Hepatic stellate cell (primary cell): ENCODE results near the gene KCNAB2.
"Not testable (repeated sequence)": the region's sequence is repeated elsewhere in the genome, so short reads cannot be mapped to it uniquely, and the experiment has no call there.

Experiments
- DNase-seq: peaks from one replicate; pipeline ENCODE4 v3.0.0; 2011; ENCODE audit warnings: low spot score

Gene KCNAB2

DNA sequence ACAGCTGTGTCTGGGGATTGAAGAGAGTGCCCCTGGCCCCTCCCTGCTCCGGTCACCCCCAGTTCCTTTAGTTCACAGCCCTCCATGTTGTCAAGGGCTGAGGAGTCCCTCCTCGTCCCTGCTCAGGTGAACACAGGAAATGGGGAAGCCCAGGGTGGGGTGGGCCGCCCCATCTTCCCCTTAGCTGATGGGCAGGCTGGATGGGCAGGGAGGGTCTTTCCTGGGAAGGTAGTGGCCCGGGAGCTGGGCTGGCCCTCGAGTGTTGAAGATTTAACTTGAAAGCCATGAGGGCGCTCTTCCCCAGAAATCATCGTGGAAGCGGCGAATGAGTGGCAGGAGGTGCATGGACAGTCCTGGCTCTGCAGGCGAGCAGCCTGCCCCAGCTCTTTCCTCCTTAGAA, 35.1 kb upstream of the KCNAB2 start:
- DNase-seq, result no peak

DNA sequence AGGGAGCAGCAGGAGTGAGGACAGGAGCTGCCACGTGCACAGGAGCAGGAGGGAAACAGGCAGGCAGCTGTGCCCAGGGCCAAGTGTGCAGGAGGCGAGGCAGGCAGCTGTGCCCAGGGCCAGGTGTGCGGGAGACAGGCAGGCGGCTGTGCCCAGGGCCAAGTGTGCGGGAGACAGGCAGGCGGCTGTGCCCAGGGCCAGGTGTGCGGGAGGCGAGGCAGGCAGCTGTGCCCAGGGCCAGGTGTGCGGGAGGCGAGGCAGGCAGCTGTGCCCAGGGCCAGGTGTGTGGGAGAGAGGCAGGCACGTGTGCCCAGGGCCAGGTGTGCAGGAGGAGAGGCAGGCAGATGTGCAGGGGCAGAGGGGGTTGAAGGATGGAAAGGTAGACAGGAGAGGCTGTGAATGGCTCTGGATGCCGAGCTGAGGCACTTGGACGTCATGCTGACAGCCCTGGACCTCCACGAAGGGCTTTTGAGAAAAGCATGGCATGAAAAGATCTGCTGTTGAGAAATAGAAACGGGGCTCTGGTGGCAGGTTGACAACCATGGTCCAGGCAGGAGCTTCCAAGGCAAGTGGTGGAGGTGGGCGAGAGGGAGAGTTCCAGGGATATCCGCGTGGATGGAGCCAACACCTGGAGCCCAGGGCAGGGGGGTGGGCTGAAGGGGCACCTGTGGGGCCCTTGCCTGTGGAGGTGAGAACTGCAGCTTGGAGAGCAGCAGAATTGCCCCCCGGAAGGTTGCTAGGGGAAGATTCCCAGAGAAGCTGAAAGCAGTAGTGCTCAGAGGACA, 34.3 kb upstream of the KCNAB2 start:
- no peak for DNase-seq

DNA sequence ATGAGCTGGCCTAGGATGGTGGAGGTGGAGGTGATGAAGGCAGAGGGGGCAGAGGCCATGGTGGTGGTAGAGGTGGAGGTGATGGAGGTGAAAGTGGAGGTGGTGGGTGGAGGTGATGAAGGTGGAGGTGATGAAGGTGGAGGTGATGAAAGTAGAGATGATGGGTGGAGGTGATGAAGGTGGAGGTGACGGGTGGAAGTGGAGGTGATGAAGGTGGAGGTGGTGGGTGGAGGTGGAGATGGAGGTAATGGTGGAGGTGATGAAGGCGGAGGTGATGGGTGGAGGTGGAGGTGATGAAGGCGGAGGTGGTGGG, 33.8 kb upstream of the KCNAB2 start:
- DNase-seq, result no peak

DNA sequence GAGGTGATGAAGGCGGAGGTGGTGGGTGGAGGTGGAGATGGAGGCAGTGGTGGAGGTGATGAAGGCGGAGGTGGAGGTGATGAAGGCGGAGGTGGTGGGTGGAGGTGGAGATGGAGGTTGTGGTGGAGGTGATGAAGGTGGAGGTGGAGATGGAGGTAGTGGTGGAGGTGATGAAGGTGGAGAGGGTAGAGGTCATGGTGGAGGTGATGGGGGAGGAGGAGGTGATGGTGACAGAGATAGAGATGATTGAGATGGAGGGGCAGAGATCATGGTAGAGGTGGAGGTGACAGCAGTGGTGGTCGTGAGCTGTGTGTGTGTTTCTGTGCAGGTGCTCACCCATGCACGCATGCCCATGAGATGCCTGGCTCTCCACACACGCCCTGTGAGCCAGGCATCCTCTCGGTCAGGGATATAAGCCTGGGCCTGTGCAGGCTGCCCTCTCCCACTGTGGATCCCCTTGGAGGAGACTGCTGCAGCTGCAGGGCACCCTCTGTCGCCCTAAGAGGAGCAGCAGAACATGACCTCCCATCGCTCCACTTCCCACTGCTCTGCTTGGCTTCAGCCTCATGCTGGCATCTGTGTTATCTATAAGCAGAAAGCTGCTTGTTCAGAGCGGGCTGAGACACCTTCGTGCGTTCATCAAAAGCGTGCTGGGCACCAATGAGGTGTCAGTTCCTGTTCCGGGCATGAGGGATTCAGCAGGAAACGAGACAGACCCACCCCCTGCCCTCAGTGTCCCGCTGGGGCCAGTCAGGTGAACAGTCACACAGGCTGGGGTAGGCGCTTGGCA, 33.0 kb upstream of the KCNAB2 start:
- no peak for DNase-seq

DNA sequence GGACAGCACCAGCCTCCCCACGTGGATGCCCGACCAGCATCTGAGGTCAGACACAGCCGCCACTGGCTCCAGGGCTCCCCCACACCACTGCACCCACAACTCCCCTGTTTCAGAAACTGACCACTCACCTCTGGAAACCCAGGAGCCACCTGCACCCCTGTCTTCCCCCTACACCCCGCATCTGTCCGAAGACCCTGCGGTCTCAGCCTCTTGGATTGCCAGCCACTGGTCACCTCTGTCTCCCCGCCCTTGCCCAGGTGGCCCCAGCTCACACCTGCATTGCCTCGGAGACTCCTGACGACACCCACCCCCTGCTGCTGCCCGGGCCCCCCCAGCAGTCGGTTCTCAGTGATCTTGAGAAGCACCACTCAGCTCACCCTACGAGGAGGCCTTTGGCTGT, 32.2 kb upstream of the KCNAB2 start:
- DNase-seq, result no peak

DNA sequence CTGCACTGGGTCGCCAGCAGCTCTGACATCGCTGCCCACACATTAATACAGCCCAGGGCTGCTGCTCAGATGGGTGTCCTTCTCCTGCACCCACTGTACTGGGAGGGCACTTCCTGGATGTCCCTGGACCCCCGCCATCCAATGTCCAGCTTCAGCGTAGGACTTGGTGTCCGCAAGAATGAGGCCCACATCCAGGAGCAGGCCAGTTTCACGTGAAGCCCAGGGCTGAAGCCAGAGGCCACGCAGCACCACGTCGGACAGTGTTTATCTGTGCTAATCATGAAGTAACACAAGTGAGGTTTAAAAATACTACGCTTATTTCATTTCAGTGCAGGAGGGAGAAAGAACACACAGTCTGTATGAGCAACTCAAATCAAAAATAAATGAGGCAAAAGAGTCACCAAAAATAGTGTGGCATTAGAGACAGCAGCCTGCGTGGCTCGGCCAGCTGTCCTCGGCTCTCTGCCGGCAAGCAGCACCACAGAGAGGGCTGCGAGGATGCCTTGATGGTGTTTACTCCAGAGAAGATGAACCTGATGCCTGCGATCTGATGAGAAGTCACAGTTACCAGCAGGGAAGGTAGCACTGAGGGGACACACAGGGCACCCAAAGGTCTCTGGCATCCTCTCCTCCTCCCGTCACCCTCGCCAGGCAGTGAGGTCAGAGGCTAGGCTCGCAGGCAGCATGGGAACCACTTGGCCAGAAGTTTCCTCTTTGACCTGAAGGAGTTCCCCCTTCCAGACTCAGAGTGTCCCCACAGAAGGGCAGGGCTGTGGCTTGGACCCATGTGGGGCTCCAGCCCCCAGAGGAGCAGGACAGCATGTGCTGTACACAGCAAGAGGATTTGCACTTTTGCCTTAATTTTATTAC, 31.3 kb upstream of the KCNAB2 start:
- no peak for DNase-seq

DNA sequence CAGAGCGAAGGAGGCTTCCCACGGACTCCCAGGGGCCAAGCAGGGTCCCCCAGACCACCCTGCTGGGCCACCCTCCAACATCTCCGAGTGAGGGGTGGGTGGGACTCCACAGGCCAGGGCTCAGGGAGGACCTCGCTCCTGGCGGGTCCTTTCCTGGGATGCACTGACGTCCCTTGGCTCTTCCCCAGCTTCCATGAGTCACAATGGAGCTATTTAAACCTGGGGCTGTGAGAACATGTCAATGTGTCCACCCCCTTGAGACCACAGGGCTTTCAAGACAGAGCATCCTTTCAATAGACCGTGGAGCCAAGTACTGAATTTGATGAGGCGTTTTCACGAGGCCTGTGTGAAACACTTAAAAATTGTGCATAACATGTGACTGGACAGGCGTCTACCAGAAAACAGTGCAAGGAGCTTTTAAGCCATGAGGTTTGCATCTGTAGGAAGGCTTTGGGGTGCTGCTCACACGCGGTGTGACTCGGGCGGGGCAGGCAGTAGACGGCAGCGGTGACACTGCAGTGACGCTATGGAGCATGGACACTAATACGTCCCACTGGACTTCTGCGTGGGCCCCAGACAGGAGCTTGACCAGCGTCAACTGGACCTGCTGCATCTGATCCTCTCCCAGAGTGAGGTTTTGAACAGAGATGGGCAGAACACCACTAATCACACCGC, 29.4 kb upstream of the KCNAB2 start:
- DNase-seq, result peak; percentile 64

DNA sequence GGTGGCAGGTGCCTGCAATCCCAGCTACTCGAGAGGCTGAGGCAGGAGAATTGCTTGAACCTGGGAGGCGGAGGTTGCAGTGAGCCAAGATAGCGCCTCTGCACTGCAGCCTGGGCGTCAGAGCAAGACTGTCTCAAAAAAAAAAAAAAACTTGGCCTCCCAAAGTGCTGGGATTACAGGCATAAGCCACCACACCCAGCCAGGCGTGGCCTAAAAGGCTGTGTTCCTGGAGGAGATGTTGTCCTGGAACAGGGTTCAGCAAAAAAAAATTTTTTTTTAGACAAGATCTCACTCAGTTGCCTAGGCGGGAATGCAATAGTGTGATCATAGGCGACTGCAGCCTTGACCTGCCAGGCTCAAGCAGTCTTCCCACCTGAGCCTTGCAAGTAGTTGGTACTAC, 28.0 kb upstream of the KCNAB2 start:
- DNase-seq, result not testable (repeated sequence)

DNA sequence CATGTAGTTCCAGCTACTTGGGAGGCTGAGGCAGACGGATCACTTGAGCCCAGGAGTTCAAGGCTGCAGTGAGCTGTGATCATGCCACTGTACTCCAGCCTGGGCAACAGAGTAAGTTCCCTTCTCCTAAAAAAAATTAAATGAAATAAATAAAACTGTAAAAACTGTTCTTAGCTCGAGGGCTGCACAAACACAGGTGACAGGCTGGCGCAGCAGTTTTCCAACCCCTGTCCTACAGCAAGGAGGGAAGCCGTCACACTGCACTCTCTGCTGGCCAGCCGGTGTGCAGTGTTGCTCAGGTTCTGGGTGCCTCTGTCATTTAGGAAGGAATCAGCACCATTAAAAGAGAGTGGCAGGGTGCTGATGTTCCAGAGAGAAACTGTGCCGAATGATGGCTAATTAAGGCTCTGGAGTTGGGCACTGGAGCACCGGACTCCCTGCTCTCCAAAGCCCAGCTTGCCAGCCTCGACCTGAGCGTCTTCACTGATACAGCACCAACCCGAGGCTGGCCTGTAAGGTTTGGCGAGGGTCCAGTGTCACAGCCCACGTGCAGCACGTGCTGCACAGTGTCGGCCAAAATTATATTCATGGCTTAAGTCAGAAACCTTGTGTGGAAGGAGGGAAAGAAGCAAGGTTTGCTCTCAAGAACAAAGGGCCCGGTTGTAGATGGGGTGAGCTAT, 26.4 kb upstream of the KCNAB2 start:
- no peak for DNase-seq

DNA sequence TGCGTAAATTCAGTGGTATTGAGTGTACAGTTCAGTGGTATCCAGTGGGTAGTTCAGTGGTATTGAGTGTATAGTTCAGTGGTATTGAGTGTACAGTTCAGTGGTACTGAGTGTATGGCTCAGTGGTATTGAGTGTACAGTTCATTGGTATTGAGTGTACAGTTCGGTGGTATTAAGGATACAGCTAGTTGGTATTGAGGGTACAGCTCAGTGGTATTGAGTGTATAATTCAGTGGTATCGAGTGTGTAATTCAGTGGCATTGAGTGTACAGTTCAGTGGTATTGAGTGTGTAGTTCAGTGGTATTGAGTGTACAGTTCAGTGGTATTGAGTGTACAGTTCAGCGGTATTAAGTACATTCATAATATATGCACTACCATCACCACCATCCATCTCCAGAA, 23.5 kb upstream of the KCNAB2 start:
- DNase-seq, result no peak

DNA sequence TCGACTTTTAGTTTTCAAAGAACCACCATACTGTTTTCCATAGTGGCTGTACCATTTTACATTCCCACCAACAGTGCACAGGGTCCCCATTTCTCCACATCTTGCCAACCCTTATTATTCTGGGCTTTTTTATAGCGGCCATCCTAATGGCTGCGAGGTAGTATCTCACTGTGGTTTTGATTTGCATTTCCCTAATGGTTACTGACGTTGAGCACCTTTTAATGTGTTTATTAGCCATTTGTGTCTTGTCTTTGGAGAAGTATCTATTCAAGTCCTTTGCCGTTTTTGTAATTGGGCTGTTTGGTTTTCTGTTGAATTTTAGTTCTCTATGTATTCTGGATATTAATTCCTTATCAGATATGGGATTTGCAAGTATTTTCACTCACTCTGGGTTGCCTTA, 22.3 kb upstream of the KCNAB2 start:
- no peak for DNase-seq

DNA sequence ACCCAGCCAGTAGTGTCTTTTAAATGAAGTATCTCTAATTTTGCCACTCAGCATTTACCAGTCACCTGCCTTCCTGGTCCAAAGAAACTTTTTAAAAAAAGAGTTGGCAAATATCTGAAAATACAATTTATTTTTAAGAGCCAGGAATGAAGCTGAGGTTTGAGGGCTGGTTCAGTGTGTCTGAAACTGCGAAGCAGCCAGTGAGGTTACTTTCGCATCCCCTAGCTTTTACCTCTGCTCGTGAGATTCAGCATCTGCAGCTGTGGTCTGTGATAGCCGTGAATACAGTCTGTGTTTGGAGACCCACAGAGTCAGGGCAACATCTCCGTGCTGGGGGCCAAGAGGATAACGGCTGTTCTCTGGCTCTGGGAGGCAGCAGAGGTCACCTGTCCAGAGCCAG, 21.3 kb upstream of the KCNAB2 start:
- no peak for DNase-seq

DNA sequence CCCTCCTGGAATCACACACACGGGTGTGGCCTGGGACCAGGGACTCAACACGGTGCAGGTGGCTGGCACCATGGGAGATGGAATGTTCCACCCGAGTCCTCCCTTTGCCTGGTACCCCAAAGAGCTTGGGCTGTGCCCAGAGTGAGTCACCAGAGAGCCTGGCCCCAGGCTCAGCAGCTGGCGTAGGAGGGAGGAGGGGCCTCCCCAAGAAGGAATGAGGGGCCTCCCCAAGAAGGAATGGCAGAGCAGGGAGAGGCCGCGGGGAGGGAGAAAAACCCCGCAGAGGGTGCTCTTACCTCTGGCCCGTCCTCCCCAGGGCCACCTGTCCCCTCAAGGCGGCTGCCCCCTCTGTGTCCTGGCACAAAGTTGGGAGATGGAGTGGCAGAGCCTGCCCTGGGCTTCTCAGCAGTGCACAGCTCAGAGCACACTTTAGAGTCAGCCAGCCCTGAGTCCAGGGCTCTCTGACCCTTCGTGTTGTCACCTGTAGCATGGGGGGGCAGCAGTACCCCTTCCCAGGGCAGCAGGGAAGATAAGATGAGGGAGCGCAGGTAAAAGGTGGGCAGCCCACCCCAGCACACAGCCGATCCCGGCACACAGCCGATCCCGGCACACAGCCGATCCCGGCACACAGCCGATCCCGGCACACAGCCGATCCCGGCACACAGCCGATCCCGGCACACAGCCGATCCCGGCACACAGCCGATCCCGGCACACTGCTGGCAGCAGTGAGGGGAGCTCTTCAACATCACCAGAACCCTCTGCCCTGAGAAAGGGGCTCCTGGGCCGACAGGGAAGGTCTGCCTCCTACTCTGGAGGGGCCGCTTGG, 20.2 kb upstream of the KCNAB2 start:
- DNase-seq, result no peak

DNA sequence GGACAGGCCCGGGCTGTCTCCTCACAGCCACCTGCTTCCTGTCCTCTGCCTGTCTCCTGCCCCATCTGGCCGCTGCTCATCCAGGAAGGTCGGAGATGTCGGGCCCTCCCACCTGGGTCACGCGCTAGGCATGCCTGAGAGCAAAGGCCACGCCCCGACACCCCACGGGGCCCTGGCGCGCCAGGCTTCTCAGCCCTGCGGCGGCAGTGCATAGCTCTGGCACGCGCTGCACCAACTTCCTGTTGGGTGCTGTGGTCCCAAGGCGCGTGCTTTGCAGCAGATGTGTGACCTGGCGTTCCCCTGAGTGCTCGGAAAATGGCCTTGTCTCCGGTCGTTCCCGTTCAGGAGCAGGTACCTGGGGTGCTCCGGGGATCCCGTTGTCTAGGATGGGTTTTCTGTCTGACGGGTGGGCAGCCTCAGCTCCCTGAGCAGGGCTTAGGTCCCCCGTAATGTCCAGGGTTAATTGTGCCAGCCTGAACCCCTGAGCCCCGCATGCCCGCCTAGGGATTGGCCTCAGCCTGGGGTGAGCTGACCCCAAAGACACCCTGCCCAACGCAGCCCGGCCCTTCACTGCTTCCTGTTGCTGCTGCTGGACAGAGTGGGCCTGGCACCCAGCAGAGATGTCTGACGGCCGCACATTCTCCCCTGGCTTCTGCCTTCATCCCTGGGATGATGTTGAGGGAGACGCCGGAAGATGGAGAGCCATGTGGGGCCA, 19.4 kb upstream of the KCNAB2 start:
- peak; percentile 37 for DNase-seq

DNA sequence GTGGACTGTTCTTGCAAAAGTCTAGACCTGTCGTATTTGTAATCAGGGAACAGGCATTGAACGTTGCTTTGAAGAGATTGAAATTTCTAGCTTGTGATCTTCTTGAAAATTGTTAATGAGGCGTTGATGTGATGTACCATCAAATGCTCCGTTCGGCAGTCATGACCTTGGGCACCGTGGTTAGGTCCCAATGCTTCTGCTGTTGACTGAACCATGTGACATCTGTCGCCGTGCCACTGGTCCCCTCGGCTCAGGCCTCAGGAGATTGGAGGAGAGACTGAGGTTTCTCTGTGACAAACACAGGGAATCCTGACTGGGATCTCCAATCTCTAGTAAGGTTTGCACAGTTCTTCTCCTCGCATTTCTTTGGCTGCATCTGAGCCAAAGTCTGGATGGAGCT, 18.1 kb upstream of the KCNAB2 start:
- no peak for DNase-seq

DNA sequence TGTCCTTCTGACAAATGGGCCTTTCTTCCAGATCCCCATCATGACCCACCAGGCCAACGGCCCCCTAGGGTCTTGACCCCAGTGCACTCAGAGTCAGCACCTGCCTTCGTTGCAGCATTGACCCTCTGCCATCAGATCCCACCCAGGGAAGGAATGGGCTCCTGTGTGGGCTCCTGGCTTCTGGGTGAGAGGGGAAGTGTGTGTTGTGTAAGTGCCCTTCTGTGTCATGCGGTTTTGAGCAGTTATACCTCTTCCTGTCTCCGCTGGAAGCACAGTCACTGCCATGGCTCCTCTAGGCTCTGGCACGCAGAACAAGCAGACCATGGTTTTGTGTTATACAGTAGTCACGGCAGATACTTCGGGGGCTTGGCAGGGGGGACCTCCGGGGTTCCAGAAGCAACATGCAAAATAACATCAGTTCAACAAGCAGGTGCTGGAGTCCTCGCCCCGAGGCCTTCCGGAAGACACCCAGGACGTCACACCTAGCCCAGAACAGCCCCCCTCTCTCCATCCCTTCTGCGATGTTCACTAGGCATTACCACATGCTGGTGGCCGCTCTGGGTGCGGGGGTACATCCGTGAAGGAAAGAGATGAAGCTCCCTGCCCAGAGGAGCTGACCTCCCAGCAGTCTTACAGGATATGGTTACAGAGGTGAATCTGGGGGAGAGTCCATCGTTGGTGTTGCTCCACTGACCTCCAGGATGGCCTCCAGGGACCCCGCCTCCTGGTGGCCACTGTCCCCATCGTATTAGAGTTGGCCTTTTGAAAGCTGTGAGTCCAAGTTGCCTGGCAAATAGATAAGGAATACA, 17.4 kb upstream of the KCNAB2 start:
- DNase-seq, result no peak

DNA sequence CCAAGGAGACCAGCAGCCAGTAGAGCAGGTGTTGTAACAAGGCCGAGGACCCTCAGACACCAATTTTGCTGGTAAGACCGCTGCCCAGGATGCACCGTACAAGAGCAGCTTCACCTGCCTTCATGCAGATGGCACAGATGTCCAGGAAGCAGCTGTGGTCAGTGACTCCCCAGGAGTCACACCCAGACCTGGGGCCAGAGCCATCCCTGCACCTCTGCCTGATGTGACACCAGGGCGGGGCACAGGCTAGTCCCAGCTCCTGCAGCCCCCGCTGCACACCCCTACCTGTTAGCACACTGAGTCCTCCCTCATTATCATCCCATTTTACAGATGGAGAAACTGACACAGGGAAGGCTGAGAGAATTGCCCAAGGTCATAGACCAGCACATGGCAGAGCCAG, 16.3 kb upstream of the KCNAB2 start:
- DNase-seq, result no peak

DNA sequence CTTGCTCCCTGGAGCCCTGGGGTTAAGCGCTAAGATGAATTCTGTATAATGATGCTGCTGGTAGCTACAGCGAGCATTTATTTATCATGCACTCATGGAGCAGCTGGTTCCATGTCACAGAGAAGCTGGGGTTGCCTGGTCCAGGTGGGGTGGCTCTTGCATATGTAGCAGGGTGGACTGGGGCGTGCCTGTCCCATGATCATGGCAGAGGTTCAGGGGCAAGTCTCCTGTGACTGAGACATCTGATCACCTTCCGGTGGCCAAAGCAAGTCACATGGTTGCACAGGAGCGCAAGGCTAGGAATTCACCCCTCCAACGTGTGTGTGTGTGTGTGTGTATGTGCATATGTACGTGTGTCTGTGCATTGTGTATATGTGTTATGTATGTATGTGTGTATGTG, 15.6 kb upstream of the KCNAB2 start:
- DNase-seq, result no peak

DNA sequence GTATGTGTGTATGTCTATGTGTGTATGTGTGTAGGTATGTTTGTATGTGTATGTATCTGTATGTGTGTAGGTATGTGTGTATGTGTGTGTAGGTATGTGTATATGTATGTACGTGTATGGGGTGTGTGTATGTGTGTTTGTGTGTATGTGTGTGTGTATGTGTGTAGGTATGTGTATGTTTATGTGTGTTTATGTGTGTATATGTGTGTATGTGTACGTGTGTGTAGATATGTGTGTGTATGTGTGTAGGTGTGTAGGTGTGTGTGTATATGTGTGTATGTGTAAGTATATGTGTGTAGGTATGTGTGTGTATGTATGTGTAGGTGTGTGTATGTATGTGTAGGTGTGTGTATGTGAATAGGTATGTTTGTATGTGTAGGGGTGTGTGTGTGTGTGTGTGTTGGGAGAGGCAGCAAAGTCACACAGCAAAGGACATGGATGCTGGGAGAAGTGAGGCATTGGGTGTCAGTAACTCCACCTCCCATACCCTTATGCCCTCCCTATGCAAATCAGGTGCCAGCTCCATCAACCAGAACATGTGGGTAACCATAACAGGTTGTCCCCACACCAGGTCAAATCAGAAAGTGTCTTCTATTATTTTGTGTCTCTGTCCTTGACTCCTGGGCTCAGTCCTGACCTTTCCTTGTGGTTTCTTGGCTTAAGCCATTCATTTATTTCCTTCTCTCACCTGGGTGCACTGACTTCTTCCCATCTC, 15.0 kb upstream of the KCNAB2 start:
- no peak for DNase-seq
